ENCODE measurements around the gene ARL15. TPM values are rescaled to one million over a fixed set of nuclear protein-coding genes. Genes with fewer than 3 reads are reported as not detected.

The ARL15 gene
- total and polyA plus RNA-seq, 2 donors: 23.1 to 26.4 TPM

GRCh38 chr5:54212331-54212730, 98.0 kb downstream of the ARL15 start:
- WGBS: 96% methylated on average over 1 of the region's 1 CpG
- DNase-seq (ENCODE audit: low read depth in 6 of 9, low spot score in 9 of 9): no peak
- Histone ChIP-seq H3K27ac (ENCODE audit: low read depth in 1 of 2, low read length in 1 of 2) (no peak overlapping the region), H3K4me3 (ENCODE audit: low read length in 2 of 2) (no peak overlapping the region), H3K4me1 (ENCODE audit: control insufficient read depth in 2 of 2, insufficient read depth in 2 of 2, low read length in 2 of 2) (no peaks in the 10 kb centered on the region), H3K27me3 (ENCODE audit: control insufficient read depth in 2 of 2, insufficient read depth in 1 of 2, low read length in 1 of 2) (no peaks in the 10 kb centered on the region), H3K9me3 (ENCODE audit: control insufficient read depth in 2 of 2, insufficient read depth in 1 of 2, low read length in 1 of 2) (no peaks in the 10 kb centered on the region), H3K36me3 (ENCODE audit: control insufficient read depth in 2 of 2, insufficient read depth in 2 of 2, low read length in 1 of 2) (no peaks in the 10 kb centered on the region)

- Histone ChIP-seq H3K27ac (ENCODE audit: low read depth in 1 of 2, low read length in 1 of 2) (no peak overlapping the region), H3K27me3 (ENCODE audit: control insufficient read depth in 2 of 2, insufficient read depth in 1 of 2, low read length in 1 of 2) (no peaks in the 10 kb centered on the region), H3K4me1 (ENCODE audit: control insufficient read depth in 2 of 2, insufficient read depth in 2 of 2, low read length in 2 of 2) (no peaks in the 10 kb centered on the region), H3K4me3 (ENCODE audit: low read length in 2 of 2) (no peak overlapping the region), H3K9me3 (ENCODE audit: control insufficient read depth in 2 of 2, insufficient read depth in 1 of 2, low read length in 1 of 2) (no peaks in the 10 kb centered on the region), H3K36me3 (ENCODE audit: control insufficient read depth in 2 of 2, insufficient read depth in 2 of 2, low read length in 1 of 2) (no peaks in the 10 kb centered on the region)
- no peak for DNase-seq (ENCODE audit: low read depth in 6 of 9, low spot score in 9 of 9)
- WGBS: 97% methylated on average over 3 of the region's 3 CpGs
Observed at GRCh38 chr5:54211912-54212311, 98.5 kb downstream of the ARL15 start.

- Histone ChIP-seq H3K27me3 (ENCODE audit: control insufficient read depth in 2 of 2, insufficient read depth in 1 of 2, low read length in 1 of 2) (no peaks in the 10 kb centered on the region), H3K4me1 (ENCODE audit: control insufficient read depth in 2 of 2, insufficient read depth in 2 of 2, low read length in 2 of 2) (no peaks in the 10 kb centered on the region), H3K27ac (ENCODE audit: low read depth in 1 of 2, low read length in 1 of 2) (no peak overlapping the region), H3K4me3 (ENCODE audit: low read length in 2 of 2) (no peak overlapping the region), H3K36me3 (ENCODE audit: control insufficient read depth in 2 of 2, insufficient read depth in 2 of 2, low read length in 1 of 2) (no peaks in the 10 kb centered on the region), H3K9me3 (ENCODE audit: control insufficient read depth in 2 of 2, insufficient read depth in 1 of 2, low read length in 1 of 2) (no peaks in the 10 kb centered on the region)
- no peak for DNase-seq (ENCODE audit: low read depth in 6 of 9, low spot score in 9 of 9)
- WGBS: 95% methylated on average over 1 of the region's 1 CpG
Observed at GRCh38 chr5:54207566-54207965, 102.8 kb downstream of the ARL15 start.

- H3K27me3 ChIP-seq (ENCODE audit: control insufficient read depth in 2 of 2, insufficient read depth in 1 of 2, low read length in 1 of 2): no peaks in the 10 kb centered on the region
- WGBS: 95% methylated on average over 7 of the region's 7 CpGs
- H3K27ac ChIP-seq (ENCODE audit: low read depth in 1 of 2, low read length in 1 of 2): no peak overlapping the region
- no peaks in the 10 kb centered on the region for H3K9me3 ChIP-seq (ENCODE audit: control insufficient read depth in 2 of 2, insufficient read depth in 1 of 2, low read length in 1 of 2)
- no peak for DNase-seq (ENCODE audit: low read depth in 6 of 9, low spot score in 9 of 9)
- no peaks in the 10 kb centered on the region for H3K4me1 ChIP-seq (ENCODE audit: control insufficient read depth in 2 of 2, insufficient read depth in 2 of 2, low read length in 2 of 2)
- H3K4me3 ChIP-seq (ENCODE audit: low read length in 2 of 2): no peak overlapping the region
- H3K36me3 ChIP-seq (ENCODE audit: control insufficient read depth in 2 of 2, insufficient read depth in 2 of 2, low read length in 1 of 2): no peaks in the 10 kb centered on the region
Observed at GRCh38 chr5:54206580-54207229, 103.7 kb downstream of the ARL15 start.

- Histone ChIP-seq H3K27me3 (ENCODE audit: control insufficient read depth in 2 of 2, insufficient read depth in 1 of 2, low read length in 1 of 2) (no peaks in the 10 kb centered on the region), H3K36me3 (ENCODE audit: control insufficient read depth in 2 of 2, insufficient read depth in 2 of 2, low read length in 1 of 2) (no peaks in the 10 kb centered on the region), H3K4me3 (ENCODE audit: low read length in 2 of 2) (no peak overlapping the region), H3K27ac (ENCODE audit: low read depth in 1 of 2, low read length in 1 of 2) (no peak overlapping the region), H3K4me1 (ENCODE audit: control insufficient read depth in 2 of 2, insufficient read depth in 2 of 2, low read length in 2 of 2) (no peaks in the 10 kb centered on the region), H3K9me3 (ENCODE audit: control insufficient read depth in 2 of 2, insufficient read depth in 1 of 2, low read length in 1 of 2) (no peaks in the 10 kb centered on the region)
- 97% methylated on average over 1 of the region's 1 CpG for WGBS
- DNase-seq (ENCODE audit: low read depth in 6 of 9, low spot score in 9 of 9): no peak
Observed at GRCh38 chr5:54205918-54206317, 104.5 kb downstream of the ARL15 start.

- Histone ChIP-seq H3K36me3 (ENCODE audit: control insufficient read depth in 2 of 2, insufficient read depth in 2 of 2, low read length in 1 of 2) (no peaks in the 10 kb centered on the region), H3K27ac (ENCODE audit: low read depth in 1 of 2, low read length in 1 of 2) (no peak overlapping the region), H3K27me3 (ENCODE audit: control insufficient read depth in 2 of 2, insufficient read depth in 1 of 2, low read length in 1 of 2) (no peaks in the 10 kb centered on the region), H3K9me3 (ENCODE audit: control insufficient read depth in 2 of 2, insufficient read depth in 1 of 2, low read length in 1 of 2) (no peaks in the 10 kb centered on the region), H3K4me1 (ENCODE audit: control insufficient read depth in 2 of 2, insufficient read depth in 2 of 2, low read length in 2 of 2) (no peaks in the 10 kb centered on the region), H3K4me3 (ENCODE audit: low read length in 2 of 2) (no peak overlapping the region)
- no peak for DNase-seq (ENCODE audit: low read depth in 6 of 9, low spot score in 9 of 9)
- WGBS: 94% methylated on average over 4 of the region's 4 CpGs
Observed at GRCh38 chr5:54205453-54205852, 104.9 kb downstream of the ARL15 start.

GRCh38 chr5:54197018-54197417, 113.4 kb downstream of the ARL15 start:
- Histone ChIP-seq H3K27ac (ENCODE audit: low read depth in 1 of 2, low read length in 1 of 2) (no peak overlapping the region), H3K36me3 (ENCODE audit: control insufficient read depth in 2 of 2, insufficient read depth in 2 of 2, low read length in 1 of 2) (no peaks in the 10 kb centered on the region), H3K4me1 (ENCODE audit: control insufficient read depth in 2 of 2, insufficient read depth in 2 of 2, low read length in 2 of 2) (no peaks in the 10 kb centered on the region), H3K4me3 (ENCODE audit: low read length in 2 of 2) (no peak overlapping the region), H3K27me3 (ENCODE audit: control insufficient read depth in 2 of 2, insufficient read depth in 1 of 2, low read length in 1 of 2) (no peaks in the 10 kb centered on the region), H3K9me3 (ENCODE audit: control insufficient read depth in 2 of 2, insufficient read depth in 1 of 2, low read length in 1 of 2) (no peaks in the 10 kb centered on the region)
- no peak for DNase-seq (ENCODE audit: low read depth in 6 of 9, low spot score in 9 of 9)

- DNase-seq (ENCODE audit: low read depth in 6 of 9, low spot score in 9 of 9): no peak
- no peaks in the 10 kb centered on the region for H3K27me3 ChIP-seq (ENCODE audit: control insufficient read depth in 2 of 2, insufficient read depth in 1 of 2, low read length in 1 of 2)
- no peaks in the 10 kb centered on the region for H3K4me1 ChIP-seq (ENCODE audit: control insufficient read depth in 2 of 2, insufficient read depth in 2 of 2, low read length in 2 of 2)
- no peaks in the 10 kb centered on the region for H3K36me3 ChIP-seq (ENCODE audit: control insufficient read depth in 2 of 2, insufficient read depth in 2 of 2, low read length in 1 of 2)
- H3K9me3 ChIP-seq (ENCODE audit: control insufficient read depth in 2 of 2, insufficient read depth in 1 of 2, low read length in 1 of 2): no peaks in the 10 kb centered on the region
- no peak overlapping the region for H3K27ac ChIP-seq (ENCODE audit: low read depth in 1 of 2, low read length in 1 of 2)
- no peak overlapping the region for H3K4me3 ChIP-seq (ENCODE audit: low read length in 2 of 2)
Observed at GRCh38 chr5:54195701-54196100, 114.7 kb downstream of the ARL15 start.

GRCh38 chr5:54194318-54194717, 116.1 kb downstream of the ARL15 start:
- H3K9me3 ChIP-seq (ENCODE audit: control insufficient read depth in 2 of 2, insufficient read depth in 1 of 2, low read length in 1 of 2): no peaks in the 10 kb centered on the region
- no peak overlapping the region for H3K4me3 ChIP-seq (ENCODE audit: low read length in 2 of 2)
- H3K27ac ChIP-seq (ENCODE audit: low read depth in 1 of 2, low read length in 1 of 2): no peak overlapping the region
- WGBS: 96% methylated on average over 2 of the region's 2 CpGs
- no peak for DNase-seq (ENCODE audit: low read depth in 6 of 9, low spot score in 9 of 9)
- no peaks in the 10 kb centered on the region for H3K27me3 ChIP-seq (ENCODE audit: control insufficient read depth in 2 of 2, insufficient read depth in 1 of 2, low read length in 1 of 2)
- no peaks in the 10 kb centered on the region for H3K4me1 ChIP-seq (ENCODE audit: control insufficient read depth in 2 of 2, insufficient read depth in 2 of 2, low read length in 2 of 2)
- H3K36me3 ChIP-seq (ENCODE audit: control insufficient read depth in 2 of 2, insufficient read depth in 2 of 2, low read length in 1 of 2): no peaks in the 10 kb centered on the region

GRCh38 chr5:54187694-54188093, 122.7 kb downstream of the ARL15 start:
- no peaks in the 10 kb centered on the region for H3K27me3 ChIP-seq (ENCODE audit: control insufficient read depth in 2 of 2, insufficient read depth in 1 of 2, low read length in 1 of 2)
- no peak overlapping the region for H3K4me3 ChIP-seq (ENCODE audit: low read length in 2 of 2)
- H3K36me3 ChIP-seq (ENCODE audit: control insufficient read depth in 2 of 2, insufficient read depth in 2 of 2, low read length in 1 of 2): no peaks in the 10 kb centered on the region
- H3K9me3 ChIP-seq (ENCODE audit: control insufficient read depth in 2 of 2, insufficient read depth in 1 of 2, low read length in 1 of 2): no peaks in the 10 kb centered on the region
- no peak for DNase-seq (ENCODE audit: low read depth in 6 of 9, low spot score in 9 of 9)
- H3K27ac ChIP-seq (ENCODE audit: low read depth in 1 of 2, low read length in 1 of 2): no peak overlapping the region
- no peaks in the 10 kb centered on the region for H3K4me1 ChIP-seq (ENCODE audit: control insufficient read depth in 2 of 2, insufficient read depth in 2 of 2, low read length in 2 of 2)

All from thymus (tissue), 11 donors.